ENCODE measurements around the gene TBC1D9.

DNA sequence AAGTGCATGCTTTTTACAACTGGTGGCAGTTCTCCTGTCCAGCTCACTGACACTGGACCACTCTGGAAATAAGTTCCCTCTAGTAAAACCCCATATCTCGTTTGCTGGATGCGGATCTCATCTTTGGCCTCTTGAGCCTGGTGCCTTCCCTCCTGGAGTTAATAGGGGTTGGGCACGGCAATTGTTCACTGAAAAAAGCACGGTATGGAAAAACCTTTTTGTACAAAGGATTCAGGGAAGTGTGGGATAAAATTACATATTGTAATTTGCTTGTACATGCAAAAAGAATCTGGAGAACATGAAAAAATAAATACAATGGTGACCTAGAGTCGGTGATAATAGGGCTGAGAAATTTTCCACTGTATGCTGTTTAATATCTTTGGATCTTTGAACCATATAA lies 30.6 kb downstream of the TBC1D9 start:
- TF ChIP-seq POLR2AphosphoS5 (IDR thresholded peaks at IDR 0.05) (no peak), POLR2A (IDR thresholded peaks at IDR 0.05) (no peak), EP300 (IDR thresholded peaks at IDR 0.05) (no peak)
- TF ChIP-seq, protein P1, sequence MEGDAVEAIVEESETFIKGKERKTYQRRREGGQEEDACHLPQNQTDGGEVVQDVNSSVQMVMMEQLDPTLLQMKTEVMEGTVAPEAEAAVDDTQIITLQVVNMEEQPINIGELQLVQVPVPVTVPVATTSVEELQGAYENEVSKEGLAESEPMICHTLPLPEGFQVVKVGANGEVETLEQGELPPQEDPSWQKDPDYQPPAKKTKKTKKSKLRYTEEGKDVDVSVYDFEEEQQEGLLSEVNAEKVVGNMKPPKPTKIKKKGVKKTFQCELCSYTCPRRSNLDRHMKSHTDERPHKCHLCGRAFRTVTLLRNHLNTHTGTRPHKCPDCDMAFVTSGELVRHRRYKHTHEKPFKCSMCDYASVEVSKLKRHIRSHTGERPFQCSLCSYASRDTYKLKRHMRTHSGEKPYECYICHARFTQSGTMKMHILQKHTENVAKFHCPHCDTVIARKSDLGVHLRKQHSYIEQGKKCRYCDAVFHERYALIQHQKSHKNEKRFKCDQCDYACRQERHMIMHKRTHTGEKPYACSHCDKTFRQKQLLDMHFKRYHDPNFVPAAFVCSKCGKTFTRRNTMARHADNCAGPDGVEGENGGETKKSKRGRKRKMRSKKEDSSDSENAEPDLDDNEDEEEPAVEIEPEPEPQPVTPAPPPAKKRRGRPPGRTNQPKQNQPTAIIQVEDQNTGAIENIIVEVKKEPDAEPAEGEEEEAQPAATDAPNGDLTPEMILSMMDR (IDR thresholded peaks at IDR 0.05): no peak

Data from sigmoid colon (tissue), 4 donors.